PC-9 (cell line): ENCODE data around the gene MRPS27. TPM values are rescaled to one million over a fixed set of nuclear protein-coding genes. Genes with fewer than 3 reads are reported as not detected.

ENCODE experiments used
- BruUV-seq: library from RNA; stranded (reverse); fragments of 400-500 nt; replicated peaks from 2 replicates; lab custom pipeline; 2021; lab: Mats Ljungman, UMichigan
- CTCF ChIA-PET: fragments of 300-600 bp; sonication (Branson Sonifier 250); formaldehyde crosslinking; loops from one replicate; lab custom pipeline; 2022; ENCODE audit warnings: antibody characterized with exemption; lab: Charles Lee
- POLR2A ChIA-PET: fragments of 300-600 bp; sonication (Branson Sonifier 250); formaldehyde crosslinking; loops from one replicate; lab custom pipeline; 2022; ENCODE audit warnings: antibody characterized with exemption; ENCODE audit not compliant: unreplicated experiment; lab: Charles Lee
- DNase-seq, 2 experiments: peaks; one replicate each; pipeline versions ENCODE4 v3.0.0 to v3.0.0-alpha.2; 2015 to 2022; ENCODE audit warnings: mixed read lengths in 1 of 2
- H2AFZ ChIP-seq: fragments of 200-600 bp; sonication (generic); 2 replicates; pipeline ENCODE4 v1.8.1; 2017; ENCODE audit warnings: antibody characterized with exemption
- H3F3A ChIP-seq: fragments of 200-600 bp; sonication (generic); 2 replicates; pipeline ENCODE4 v1.8.1; 2017; ENCODE audit warnings: antibody characterized with exemption, mild to moderate bottlenecking, low read depth; ENCODE audit not compliant: insufficient read depth
- H3K27ac ChIP-seq: fragments of 200-600 bp; sonication (generic); 2 replicates; pipeline ENCODE4 v1.6.1; 2016; ENCODE audit warnings: mixed run types
- H3K27me3 ChIP-seq: fragments of 200-600 bp; sonication (generic); 2 replicates; pipeline ENCODE4 v1.6.1; 2016; ENCODE audit warnings: low read depth, mixed run types; ENCODE audit not compliant: insufficient read depth
- H3K36me3 ChIP-seq: fragments of 200-600 bp; sonication (generic); 2 replicates; pipeline ENCODE4 v1.6.1; 2016; ENCODE audit warnings: low read depth, mixed run types
- H3K4me1 ChIP-seq: fragments of 200-600 bp; sonication (generic); replicated peaks from 2 replicates; pipeline ENCODE4 v1.6.1; 2016; ENCODE audit warnings: mixed run types; ENCODE audit not compliant: insufficient read depth
- H3K4me2 ChIP-seq: fragments of 200-600 bp; sonication (generic); 2 replicates; pipeline ENCODE4 v1.6.1; 2017; ENCODE audit warnings: mixed run types
- H3K4me3 ChIP-seq: fragments of 200-600 bp; sonication (generic); 2 replicates; pipeline ENCODE4 v1.6.1; 2016; ENCODE audit warnings: mixed run types
- H3K79me2 ChIP-seq: fragments of 200-600 bp; sonication (generic); 2 replicates; pipeline ENCODE4 v1.6.1; 2017; ENCODE audit warnings: low read depth, mixed run types
- H3K9me2 ChIP-seq: fragments of 200-600 bp; sonication (generic); 2 replicates; pipeline ENCODE4 v1.8.1; 2017; ENCODE audit warnings: mild to moderate bottlenecking; ENCODE audit not compliant: insufficient read depth
- H3K9me3 ChIP-seq: fragments of 200-600 bp; sonication (generic); 2 replicates; pipeline ENCODE4 v1.8.1; 2016; ENCODE audit warnings: low read depth; ENCODE audit not compliant: insufficient read depth
- H4K20me1 ChIP-seq: fragments of 200-600 bp; sonication (generic); 2 replicates; pipeline ENCODE4 v1.8.1; 2017; ENCODE audit not compliant: insufficient read depth
- EZH2 ChIP-seq: fragments of 200-600 bp; sonication (generic); IDR thresholded peaks from 2 replicates; pipeline ENCODE4 v1.8.0; 2017; ENCODE audit warnings: antibody characterized with exemption, low read depth
- intact Hi-C: fragments of 100-400 bp; cut with micrococcal nuclease; formaldehyde crosslinking; loops from one replicate; pipeline ENCODE4 v1.10.0; 2022; ENCODE audit not compliant: unreplicated experiment
- total RNA-seq: library from RNA; stranded (reverse); gene quantifications from 2 replicates; pipeline ENCODE4 v1.2.3, GENCODE V29; 2021
- TF ChIP-seq, protein P1 (sequence below): fragments of 200-600 bp; sonication (generic); conservative IDR thresholded peaks from 2 replicates; pipeline ENCODE4 v1.6.1; 2017; ENCODE audit warnings: mixed run types, antibody characterized with exemption, mild to moderate bottlenecking, moderate library complexity

The MRPS27 gene
- total RNA-seq, 1 experiment from 2014 or later: 71.0 TPM

DNA sequence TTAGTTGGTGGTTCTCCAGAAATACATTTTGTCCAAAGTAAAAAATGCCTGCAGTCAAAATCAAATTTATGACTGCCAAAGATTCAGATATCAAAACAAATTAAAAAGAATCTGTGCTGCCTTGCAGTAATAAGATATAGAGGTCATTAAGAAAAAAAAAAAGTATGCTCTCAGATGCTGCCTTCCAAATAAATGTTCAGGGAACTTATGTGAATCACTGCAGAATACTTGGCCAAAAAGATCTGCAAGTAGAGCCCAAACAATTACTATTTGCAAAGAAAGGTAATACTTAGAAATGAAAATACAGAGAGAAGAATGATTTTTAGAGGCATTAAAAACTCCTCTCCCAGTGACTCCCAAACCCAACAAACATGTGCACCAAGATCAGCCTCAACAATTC, 52.4 kb downstream of the MRPS27 start:
- peaks cover 4% of the 10 kb centered on the region; the same call in 1 of the 2 replicates for H3K79me2 ChIP-seq
- 0 out of 2 replicates have a peak, but pooled peaks cover 3% of the 10 kb centered on the region for H3K36me3 ChIP-seq
- no peaks in the 10 kb centered on the region for H3K9me3 ChIP-seq
- no peaks in the 10 kb centered on the region for H3K27me3 ChIP-seq
- no peaks in the 10 kb centered on the region for H4K20me1 ChIP-seq
- no peak overlapping the region for H3K4me3 ChIP-seq
- H3K27ac ChIP-seq: no peak overlapping the region
- no peaks in the 10 kb centered on the region; the same call in 1 of the 2 replicates for H3F3A ChIP-seq
- DNase-seq: no peak
- ChIA-PET POLR2A (interaction anchor here (0.7 kb wide), 1 partner anchor 81 kb away, joined by 3 read pairs; no protein-coding TSS in a partner anchor), CTCF (no interaction called here)
- no peaks in the 10 kb centered on the region for H3K4me1 ChIP-seq
- TF ChIP-seq, protein P1, sequence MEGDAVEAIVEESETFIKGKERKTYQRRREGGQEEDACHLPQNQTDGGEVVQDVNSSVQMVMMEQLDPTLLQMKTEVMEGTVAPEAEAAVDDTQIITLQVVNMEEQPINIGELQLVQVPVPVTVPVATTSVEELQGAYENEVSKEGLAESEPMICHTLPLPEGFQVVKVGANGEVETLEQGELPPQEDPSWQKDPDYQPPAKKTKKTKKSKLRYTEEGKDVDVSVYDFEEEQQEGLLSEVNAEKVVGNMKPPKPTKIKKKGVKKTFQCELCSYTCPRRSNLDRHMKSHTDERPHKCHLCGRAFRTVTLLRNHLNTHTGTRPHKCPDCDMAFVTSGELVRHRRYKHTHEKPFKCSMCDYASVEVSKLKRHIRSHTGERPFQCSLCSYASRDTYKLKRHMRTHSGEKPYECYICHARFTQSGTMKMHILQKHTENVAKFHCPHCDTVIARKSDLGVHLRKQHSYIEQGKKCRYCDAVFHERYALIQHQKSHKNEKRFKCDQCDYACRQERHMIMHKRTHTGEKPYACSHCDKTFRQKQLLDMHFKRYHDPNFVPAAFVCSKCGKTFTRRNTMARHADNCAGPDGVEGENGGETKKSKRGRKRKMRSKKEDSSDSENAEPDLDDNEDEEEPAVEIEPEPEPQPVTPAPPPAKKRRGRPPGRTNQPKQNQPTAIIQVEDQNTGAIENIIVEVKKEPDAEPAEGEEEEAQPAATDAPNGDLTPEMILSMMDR: no peak
- no peak for TF ChIP-seq EZH2
- no peak overlapping the region for H3K4me2 ChIP-seq
- H2AFZ ChIP-seq: no peak overlapping the region
- no peaks in the 10 kb centered on the region; the same call in 1 of the 2 replicates for H3K9me2 ChIP-seq
- intact Hi-C loops: loop anchor here (2.0 to 10.0 kb wide), 5 partner anchors 33 to 489 kb away; no protein-coding TSS in a partner anchor
- no TSS peak for BruUV-seq

DNA sequence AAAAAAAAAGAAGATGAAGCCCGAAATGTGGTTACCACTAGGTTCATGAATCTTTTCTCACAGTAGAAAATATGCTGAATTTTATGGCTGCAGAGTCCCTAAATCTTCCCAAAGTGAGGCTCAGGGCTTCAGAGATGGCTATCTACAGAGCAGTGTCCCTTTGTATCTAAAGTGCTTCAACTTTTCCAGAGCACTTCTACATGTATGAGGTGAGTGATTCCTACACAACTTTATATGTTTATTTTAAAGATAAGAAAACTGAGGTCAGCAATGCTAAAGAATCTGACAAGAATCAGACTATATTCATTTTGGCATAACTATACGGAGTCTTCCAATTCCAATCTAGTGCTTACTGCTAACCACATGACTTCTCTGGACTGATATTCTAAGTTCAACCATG, 53.2 kb downstream of the MRPS27 start:
- ChIA-PET CTCF (no interaction called here), POLR2A (no interaction called here)
- intact Hi-C loops: loop anchor here (2.0 to 10.0 kb wide), 2 partner anchors 126 to 332 kb away; no protein-coding TSS in a partner anchor
- H3K27ac ChIP-seq: no peak overlapping the region
- no peaks in the 10 kb centered on the region for H3K4me1 ChIP-seq
- H3K9me3 ChIP-seq: no peaks in the 10 kb centered on the region; the same call in 1 of the 2 replicates
- no peaks in the 10 kb centered on the region for H4K20me1 ChIP-seq
- no peak for DNase-seq
- BruUV-seq: no TSS peak
- peaks cover 10% of the 10 kb centered on the region for H3K79me2 ChIP-seq
- no peaks in the 10 kb centered on the region for H3K27me3 ChIP-seq
- TF ChIP-seq, protein P1: no peak
- TF ChIP-seq EZH2: no peak
- H3K36me3 ChIP-seq: 0 out of 2 replicates have a peak, but pooled peaks cover 3% of the 10 kb centered on the region
- no peak overlapping the region for H2AFZ ChIP-seq
- H3F3A ChIP-seq: no peaks in the 10 kb centered on the region; the same call in 1 of the 2 replicates
- H3K4me3 ChIP-seq: no peak overlapping the region
- no peak overlapping the region for H3K4me2 ChIP-seq
- H3K9me2 ChIP-seq: no peaks in the 10 kb centered on the region; the same call in 1 of the 2 replicates

DNA sequence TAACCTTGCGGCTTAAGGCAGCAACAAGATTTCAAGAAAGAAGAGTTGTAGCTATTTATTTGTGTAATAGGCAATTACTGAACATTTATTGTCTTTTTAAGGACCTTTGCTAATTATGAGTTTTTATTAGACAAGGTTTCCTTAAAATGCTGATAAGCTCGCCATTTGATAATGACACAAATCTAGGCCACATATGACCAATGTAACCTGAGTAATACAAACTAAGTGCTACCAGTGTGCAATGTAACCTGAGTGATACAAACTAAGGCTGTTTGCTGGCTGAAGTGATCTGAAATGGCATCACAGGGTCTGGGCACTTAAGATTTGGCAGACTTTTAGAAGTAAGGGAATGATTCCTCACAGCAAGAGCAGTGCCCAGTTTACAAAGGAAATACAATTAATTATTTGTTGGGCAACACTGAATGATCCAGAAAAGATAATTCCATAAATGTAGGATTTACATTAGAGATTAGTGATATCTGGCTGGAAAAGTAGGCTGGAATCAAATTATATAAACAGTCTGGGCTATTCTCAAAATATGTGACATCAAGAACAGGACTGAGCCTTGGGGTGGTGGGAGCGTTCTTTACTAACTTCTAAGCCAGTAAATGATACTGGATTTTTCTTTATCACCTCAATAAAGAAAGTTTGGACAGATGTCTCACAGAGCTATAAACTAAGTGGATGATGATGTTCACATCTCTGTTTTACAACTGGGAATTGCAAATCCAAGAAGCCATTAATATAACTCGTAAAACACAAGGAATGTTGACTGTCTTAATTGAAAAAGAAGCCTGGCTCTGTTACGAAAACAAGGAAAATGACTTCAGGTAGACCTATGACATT, 54.8 kb downstream of the MRPS27 start:
- CTCF ChIA-PET: no interaction called here
- no TSS peak for BruUV-seq
- intact Hi-C loops: loop anchor here (10.0 kb wide), 1 partner anchor 330 kb away; no protein-coding TSS in a partner anchor

More for the DNA sequence above, 54.8 kb downstream of the MRPS27 start:
- 0 out of 2 replicates have a peak, but pooled peaks cover 3% of the 10 kb centered on the region for H3K36me3 ChIP-seq
- H3K9me2 ChIP-seq: no peaks in the 10 kb centered on the region; the same call in 1 of the 2 replicates
- peaks cover 13% of the 10 kb centered on the region for H3K79me2 ChIP-seq
- H3K4me3 ChIP-seq: no peak overlapping the region
- no peaks in the 10 kb centered on the region; the same call in 1 of the 2 replicates for H3K9me3 ChIP-seq
- H3F3A ChIP-seq: no peaks in the 10 kb centered on the region; the same call in 1 of the 2 replicates
- no peak for DNase-seq
- H3K4me2 ChIP-seq: no peak overlapping the region
- no peaks in the 10 kb centered on the region for H3K4me1 ChIP-seq
- H3K27me3 ChIP-seq: no peaks in the 10 kb centered on the region
- H4K20me1 ChIP-seq: no peaks in the 10 kb centered on the region
- no peak overlapping the region for H3K27ac ChIP-seq
- POLR2A ChIA-PET: no interaction called here
- H2AFZ ChIP-seq: no peak overlapping the region
- no peak for TF ChIP-seq EZH2
- TF ChIP-seq, protein P1: no peak
